Subcutaneous adipose tissue (tissue), 4 donors: ENCODE data around the gene IL4I1. TPM values are rescaled to one million over a fixed set of nuclear protein-coding genes. Genes with fewer than 3 reads are reported as not detected.

Experiments used
- small RNA-seq: library from RNA; depleted of rRNA; stranded (forward); fragments of <200 nt; gene quantifications from one replicate; pipeline ENCODE3, GENCODE V24; 2016
- total RNA-seq, 4 donors: library from RNA; depleted of rRNA; stranded (reverse); fragments of >200 nt; gene quantifications; one replicate each; pipeline ENCODE4 v1.1.0, GENCODE V29; 2016
- TF ChIP-seq, protein P1 (sequence below): fragments of 450-650 bp; IDR thresholded peaks from one replicate; pipeline ENCODE4 v1.5.1; 2016; ENCODE audit warnings: low read depth, mild to moderate bottlenecking, control low read depth, antibody characterized with exemption, moderate library complexity

IL4I1 gene
- total RNA-seq, 4 donors from 2014 or later: 0.22 to 9.3 TPM; not detected in 2

- TF ChIP-seq, protein P1, sequence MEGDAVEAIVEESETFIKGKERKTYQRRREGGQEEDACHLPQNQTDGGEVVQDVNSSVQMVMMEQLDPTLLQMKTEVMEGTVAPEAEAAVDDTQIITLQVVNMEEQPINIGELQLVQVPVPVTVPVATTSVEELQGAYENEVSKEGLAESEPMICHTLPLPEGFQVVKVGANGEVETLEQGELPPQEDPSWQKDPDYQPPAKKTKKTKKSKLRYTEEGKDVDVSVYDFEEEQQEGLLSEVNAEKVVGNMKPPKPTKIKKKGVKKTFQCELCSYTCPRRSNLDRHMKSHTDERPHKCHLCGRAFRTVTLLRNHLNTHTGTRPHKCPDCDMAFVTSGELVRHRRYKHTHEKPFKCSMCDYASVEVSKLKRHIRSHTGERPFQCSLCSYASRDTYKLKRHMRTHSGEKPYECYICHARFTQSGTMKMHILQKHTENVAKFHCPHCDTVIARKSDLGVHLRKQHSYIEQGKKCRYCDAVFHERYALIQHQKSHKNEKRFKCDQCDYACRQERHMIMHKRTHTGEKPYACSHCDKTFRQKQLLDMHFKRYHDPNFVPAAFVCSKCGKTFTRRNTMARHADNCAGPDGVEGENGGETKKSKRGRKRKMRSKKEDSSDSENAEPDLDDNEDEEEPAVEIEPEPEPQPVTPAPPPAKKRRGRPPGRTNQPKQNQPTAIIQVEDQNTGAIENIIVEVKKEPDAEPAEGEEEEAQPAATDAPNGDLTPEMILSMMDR: no peak
Observed at GRCh38 chr19:49840736-49841249, 55.9 kb downstream of the IL4I1 start.

DNA sequence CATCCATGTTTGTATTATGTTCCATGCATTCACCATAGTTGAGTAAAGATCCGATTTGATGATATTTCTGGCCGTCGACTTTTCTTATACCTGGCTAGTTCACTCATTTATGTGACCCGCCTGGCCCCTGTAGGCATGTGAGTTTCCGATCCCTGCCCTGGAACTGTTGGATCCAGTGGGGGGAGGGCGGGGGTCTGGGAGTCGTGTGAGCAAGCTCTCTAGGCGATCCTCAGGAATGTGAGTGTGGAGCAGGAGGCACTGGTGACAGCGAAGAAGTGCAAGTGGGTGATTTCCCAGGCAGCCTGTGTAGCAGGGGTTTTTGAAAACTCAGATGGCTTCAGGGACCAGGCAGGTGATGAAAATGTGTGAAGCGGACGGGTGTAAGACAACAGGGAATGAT, 56.4 kb downstream of the IL4I1 start:
- TF ChIP-seq, protein P1: no peak

DNA sequence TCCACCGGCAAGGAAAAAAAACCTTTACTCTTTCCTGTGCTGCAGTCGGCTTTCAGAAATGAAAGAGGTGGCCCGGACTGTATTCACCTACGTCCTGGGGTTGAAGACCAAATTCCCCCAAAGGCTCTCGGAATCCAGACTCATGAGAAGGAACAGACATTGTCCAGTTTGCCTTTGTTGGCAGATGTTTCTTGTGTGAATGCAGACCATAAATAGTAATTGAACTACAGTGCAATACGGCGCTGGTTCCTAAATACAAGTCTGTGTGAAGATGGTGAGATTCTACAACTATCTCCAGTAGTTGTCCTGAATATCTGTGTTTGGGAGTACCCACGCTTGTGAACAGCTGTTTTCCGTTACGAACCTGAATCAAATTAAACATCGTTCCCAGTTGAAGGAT, 57.0 kb downstream of the IL4I1 start:
- TF ChIP-seq, protein P1: no peak

Small RNA genes within 50 kb of the gene (small RNA-seq; reads per million reads assigned to genes)
- not detected for gene MIR4749

Other genes starting within 250 kb of the IL4I1 start
- 10 to 100 TPM; 21.8 to 66.5 (median 39.0) TPM for gene IRF3, start 231.0 kb downstream of the IL4I1 start, total RNA-seq
- 1 to 10 TPM; 2.1 to 7.9 (median 3.3) TPM for gene BCL2L12, start 231.0 kb downstream of the IL4I1 start, total RNA-seq
- gene PRMT1, start 219.6 kb downstream of the IL4I1 start, total RNA-seq: 100 to 1,000 TPM in 1 of 4 donors, 10 to 100 TPM in 3; 63.8 to 104 (median 78.2) TPM
- 1 to 10 TPM in 3 of 4 donors, not detected in 1; 1.0 to 2.6 (median 2.1) TPM for gene ADM5, start 207.3 kb downstream of the IL4I1 start, total RNA-seq
- gene CPT1C, start 205.8 kb downstream of the IL4I1 start, total RNA-seq: 1 to 10 TPM in 1 of 4 donors, under 1 TPM in 2, not detected in 1; 0.38 to 2.6 (median 0.85) TPM
- 1 to 10 TPM in 1 of 4 donors, under 1 TPM in 3; 0.49 to 2.8 (median 0.59) TPM for gene TSKS, start 133.6 kb downstream of the IL4I1 start, total RNA-seq
- 100 to 1,000 TPM in 1 of 4 donors, 10 to 100 TPM in 3; 48.9 to 112 (median 57.9) TPM for gene AP2A1, start 129.9 kb downstream of the IL4I1 start, total RNA-seq
- gene FUZ, start 83.6 kb downstream of the IL4I1 start, total RNA-seq: 10 to 100 TPM in 3 of 4 donors, 1 to 10 TPM in 1; 6.7 to 18.6 (median 13.3) TPM
- 10 to 100 TPM; 15.2 to 30.5 (median 16.4) TPM for gene MED25, start 78.6 kb downstream of the IL4I1 start, total RNA-seq
- gene PTOV1, start 45.7 kb downstream of the IL4I1 start, total RNA-seq: 10 to 100 TPM; 39.3 to 65.9 (median 44.2) TPM
- 10 to 100 TPM; 25.9 to 48.0 (median 38.7) TPM for gene PNKP, start 29.3 kb downstream of the IL4I1 start, total RNA-seq
- 10 to 100 TPM in 2 of 4 donors, 1 to 10 TPM in 2; 5.5 to 20.3 (median 9.1) TPM for gene AKT1S1, start 19.5 kb downstream of the IL4I1 start, total RNA-seq
- 10 to 100 TPM; 19.2 to 60.8 (median 29.1) TPM for gene TBC1D17, start 19.2 kb downstream of the IL4I1 start, total RNA-seq
- 10 to 100 TPM; 10.9 to 41.6 (median 17.6) TPM for gene ATF5, start 32.3 kb upstream of the IL4I1 start, total RNA-seq
- gene NUP62, start 32.6 kb upstream of the IL4I1 start, total RNA-seq: 10 to 100 TPM; 25.8 to 29.2 (median 27.6) TPM
- 1 to 10 TPM in 3 of 4 donors, under 1 TPM in 1; 0.65 to 6.6 (median 2.7) TPM for gene SIGLEC11, start 64.3 kb upstream of the IL4I1 start, total RNA-seq
- 10 to 100 TPM; 16.5 to 29.8 (median 26.8) TPM for gene VRK3, start 128.5 kb upstream of the IL4I1 start, total RNA-seq
- gene ZNF473, start 129.1 kb upstream of the IL4I1 start, total RNA-seq: 10 to 100 TPM in 2 of 4 donors, 1 to 10 TPM in 2; 8.0 to 12.4 (median 9.5) TPM